OCI-LY1 (cell line): ENCODE results near the gene ANKRD33B.

ENCODE experiments used
- H2AFZ ChIP-seq: fragments of 200-600 bp; sonication (generic), shearing (Covaris generic); 2 replicates; pipeline ENCODE4 v1.6.0; 2014; ENCODE audit warnings: antibody characterized with exemption, mild to moderate bottlenecking, low read length
- H3F3A ChIP-seq: fragments of 200-600 bp; sonication (generic), shearing (Covaris generic); 2 replicates; pipeline ENCODE4 v1.6.0; 2014; ENCODE audit warnings: mild to moderate bottlenecking, antibody characterized with exemption, low read length, moderate library complexity; ENCODE audit not compliant: insufficient read depth
- H3K27ac ChIP-seq: fragments of 200-600 bp; sonication (generic); 2 replicates; pipeline ENCODE4 v1.5.1; 2014; ENCODE audit warnings: low read length, mixed run types, mild to moderate bottlenecking, low read depth; ENCODE audit not compliant: poor library complexity, severe bottlenecking
- H3K27me3 ChIP-seq: fragments of 200-600 bp; sonication (generic); 2 replicates; pipeline ENCODE4 v1.6.0; 2014; ENCODE audit warnings: antibody characterized with exemption, mild to moderate bottlenecking, low read length, moderate library complexity; ENCODE audit not compliant: insufficient read depth
- H3K36me3 ChIP-seq: fragments of 200-600 bp; sonication (generic); 2 replicates; pipeline ENCODE4 v1.6.1; 2014; ENCODE audit warnings: mild to moderate bottlenecking, antibody characterized with exemption, low read length, moderate library complexity, mixed read lengths; ENCODE audit not compliant: insufficient read depth
- H3K4me1 ChIP-seq: fragments of 200-600 bp; sonication (generic); 2 replicates; pipeline ENCODE4 v1.5.1; 2014; ENCODE audit warnings: mild to moderate bottlenecking, low read length, moderate library complexity; ENCODE audit not compliant: insufficient read depth, severe bottlenecking
- H3K4me2 ChIP-seq: fragments of 200-600 bp; sonication (generic), shearing (Covaris generic); 2 replicates; pipeline ENCODE4 v1.6.1; 2014; ENCODE audit warnings: low read length
- H3K4me3 ChIP-seq: fragments of 200-600 bp; sonication (generic); 2 replicates; pipeline ENCODE4 v1.5.1; 2014; ENCODE audit warnings: low read length, low read depth, mild to moderate bottlenecking, mixed read lengths; ENCODE audit not compliant: poor library complexity, severe bottlenecking
- H3K79me2 ChIP-seq: fragments of 200-600 bp; shearing (Covaris generic); 2 replicates; pipeline ENCODE4 v1.6.1; 2016; ENCODE audit warnings: mixed run types, low read length, mixed read lengths; ENCODE audit not compliant: insufficient read depth
- H3K9ac ChIP-seq: fragments of 200-600 bp; sonication (generic), shearing (Covaris generic); 2 replicates; pipeline ENCODE4 v1.6.1; 2014; ENCODE audit warnings: mild to moderate bottlenecking, low read length, mixed read lengths
- H3K9me2 ChIP-seq: fragments of 200-600 bp; sonication (generic), shearing (Covaris generic); 2 replicates; pipeline ENCODE4 v1.6.1; 2014; ENCODE audit warnings: low read depth, mild to moderate bottlenecking, low read length, mixed read lengths
- H3K9me3 ChIP-seq: fragments of 200-600 bp; shearing (Covaris generic); 2 replicates; pipeline ENCODE4 v1.6.1; 2014; ENCODE audit warnings: low read length, mixed read lengths
- H4K20me1 ChIP-seq: fragments of 200-600 bp; sonication (generic), shearing (Covaris generic); 2 replicates; pipeline ENCODE4 v1.6.0; 2016; ENCODE audit warnings: mild to moderate bottlenecking, low read length; ENCODE audit not compliant: insufficient read depth
- CTCF ChIP-seq: fragments of 200-600 bp; sonication (generic), shearing (Covaris generic); IDR thresholded peaks from 2 replicates; pipeline ENCODE4 v1.5.1; 2017; ENCODE audit warnings: mild to moderate bottlenecking, antibody characterized with exemption, low read length, moderate library complexity, mixed read lengths
- EZH2 ChIP-seq: fragments of 200-600 bp; sonication (generic), shearing (Covaris generic); IDR thresholded peaks from 2 replicates; pipeline ENCODE4 v1.8.0; 2017; ENCODE audit warnings: borderline replicate concordance, mixed run types, mild to moderate bottlenecking, antibody characterized with exemption, low read length, moderate library complexity, mixed read lengths

ANKRD33B gene

GRCh38 chr5:10652606-10653005 lies 88.7 kb downstream of the ANKRD33B start:
- no peak overlapping the region for H3K4me3 ChIP-seq
- H4K20me1 ChIP-seq = no peaks in the 10 kb centered on the region
- no peaks in the 10 kb centered on the region for H3K36me3 ChIP-seq
- H3K4me2 ChIP-seq = no peak overlapping the region
- no peak overlapping the region for H3K9ac ChIP-seq
- H3K4me1 ChIP-seq = no peaks in the 10 kb centered on the region
- TF ChIP-seq EZH2 (no peak), CTCF (no peak)
- H3K79me2 ChIP-seq = no peaks in the 10 kb centered on the region
- H3K9me2 ChIP-seq = no peaks in the 10 kb centered on the region
- H2AFZ ChIP-seq = no peak overlapping the region
- no peak overlapping the region for H3K27ac ChIP-seq
- H3K27me3 ChIP-seq = no peaks in the 10 kb centered on the region
- H3F3A ChIP-seq = no peaks in the 10 kb centered on the region
- H3K9me3 ChIP-seq = no peaks in the 10 kb centered on the region

- Histone ChIP-seq H3K79me2 (no peaks in the 10 kb centered on the region), H3F3A (no peaks in the 10 kb centered on the region), H2AFZ (no peak overlapping the region), H3K4me2 (no peak overlapping the region), H3K27me3 (no peaks in the 10 kb centered on the region; the same call in 1 of the 2 replicates), H4K20me1 (no peaks in the 10 kb centered on the region), H3K9ac (no peak overlapping the region), H3K9me2 (no peaks in the 10 kb centered on the region), H3K4me1 (no peaks in the 10 kb centered on the region), H3K4me3 (no peak overlapping the region), H3K36me3 (no peaks in the 10 kb centered on the region), H3K9me3 (no peaks in the 10 kb centered on the region), H3K27ac (no peak overlapping the region)
- TF ChIP-seq EZH2 = no peak
- no peak for TF ChIP-seq CTCF
These were observed 89.2 kb downstream of the ANKRD33B start for GRCh38 chr5:10653043-10653442.

GRCh38 chr5:10653751-10654400 lies 90.0 kb downstream of the ANKRD33B start:
- H3K9me2 ChIP-seq = no peaks in the 10 kb centered on the region
- no peak overlapping the region for H3K4me3 ChIP-seq
- H3K79me2 ChIP-seq = no peaks in the 10 kb centered on the region
- no peak overlapping the region for H3K9ac ChIP-seq
- H3K4me1 ChIP-seq = no peaks in the 10 kb centered on the region
- H3K27ac ChIP-seq = no peak overlapping the region
- no peaks in the 10 kb centered on the region; the same call in 1 of the 2 replicates for H3K27me3 ChIP-seq
- H3K9me3 ChIP-seq = no peaks in the 10 kb centered on the region
- no peak overlapping the region for H3K4me2 ChIP-seq
- H3F3A ChIP-seq = no peaks in the 10 kb centered on the region
- no peaks in the 10 kb centered on the region for H3K36me3 ChIP-seq
- no peaks in the 10 kb centered on the region for H4K20me1 ChIP-seq
- TF ChIP-seq EZH2 (no peak), CTCF (no peak)
- no peak overlapping the region for H2AFZ ChIP-seq
